ENCODE results near the gene KHSRP. TPM values are rescaled to one million over a fixed set of nuclear protein-coding genes. Genes with fewer than 3 reads are reported as not detected.

Gene KHSRP
- total and polyA plus RNA-seq, 2 of the 13 experiments (the other 11 are each of a cell fraction or from before 2014, with no cell fraction given), result 72.1 to 129 TPM

GRCh38 chr19:6455924-6456323, 31.3 kb upstream of the KHSRP start (continued):
- TF ChIP-seq IKZF5 (CRISPR knock-in tag; IDR thresholded peaks at IDR 0.05) (no peak), SMAD3 (CRISPR knock-in tag; IDR thresholded peaks at IDR 0.05) (no peak)
- TF ChIP-seq, protein P1, sequence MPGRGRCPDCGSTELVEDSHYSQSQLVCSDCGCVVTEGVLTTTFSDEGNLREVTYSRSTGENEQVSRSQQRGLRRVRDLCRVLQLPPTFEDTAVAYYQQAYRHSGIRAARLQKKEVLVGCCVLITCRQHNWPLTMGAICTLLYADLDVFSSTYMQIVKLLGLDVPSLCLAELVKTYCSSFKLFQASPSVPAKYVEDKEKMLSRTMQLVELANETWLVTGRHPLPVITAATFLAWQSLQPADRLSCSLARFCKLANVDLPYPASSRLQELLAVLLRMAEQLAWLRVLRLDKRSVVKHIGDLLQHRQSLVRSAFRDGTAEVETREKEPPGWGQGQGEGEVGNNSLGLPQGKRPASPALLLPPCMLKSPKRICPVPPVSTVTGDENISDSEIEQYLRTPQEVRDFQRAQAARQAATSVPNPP (CRISPR knock-in tag; IDR thresholded peaks at IDR 0.05), result no peak

DNA sequence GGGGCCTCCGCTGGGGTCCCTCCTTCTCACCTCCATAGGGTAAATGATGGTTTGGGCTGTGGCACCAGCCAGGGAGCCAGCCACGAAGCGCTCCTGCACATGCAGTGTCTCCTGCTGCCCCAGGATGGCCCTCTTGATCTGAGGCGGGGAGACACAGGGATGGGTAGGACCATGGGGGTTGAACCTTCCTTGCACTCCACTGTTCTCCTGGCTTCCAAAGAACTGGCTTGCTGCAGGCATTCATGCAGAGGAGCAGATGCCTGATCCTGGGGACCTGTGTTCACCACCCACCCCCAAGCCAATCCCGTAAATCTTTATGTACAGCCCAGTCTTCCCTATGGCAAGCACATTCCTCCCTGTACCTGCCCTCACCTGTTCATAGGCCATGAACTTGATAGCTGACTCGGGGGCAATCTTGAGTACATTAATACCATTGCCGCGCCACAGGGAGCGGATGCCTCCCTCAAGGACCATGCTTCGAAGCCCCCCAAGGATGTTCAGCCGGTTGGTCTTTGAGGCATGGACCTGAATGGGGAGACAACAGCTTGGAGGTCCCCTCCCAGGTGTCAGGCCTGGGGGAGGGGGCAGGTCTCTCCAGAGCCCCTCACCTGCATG, 29.4 kb upstream of the KHSRP start:
- POLR2A ChIA-PET, result no interaction called here
- DNase-seq (ENCODE audit: low spot score), result no peak
- TF ChIP-seq ZNF24 (IDR thresholded peaks at IDR 0.05) (no peak), PRDM10 (CRISPR knock-in tag; IDR thresholded peaks at IDR 0.05; ENCODE audit: low read depth) (no peak), PLRG1 (conservative IDR thresholded peaks at IDR 0.05) (no peak), ZNF274 (CRISPR knock-in tag; IDR thresholded peaks at IDR 0.05) (no peak)
- TF ChIP-seq, protein P2, sequence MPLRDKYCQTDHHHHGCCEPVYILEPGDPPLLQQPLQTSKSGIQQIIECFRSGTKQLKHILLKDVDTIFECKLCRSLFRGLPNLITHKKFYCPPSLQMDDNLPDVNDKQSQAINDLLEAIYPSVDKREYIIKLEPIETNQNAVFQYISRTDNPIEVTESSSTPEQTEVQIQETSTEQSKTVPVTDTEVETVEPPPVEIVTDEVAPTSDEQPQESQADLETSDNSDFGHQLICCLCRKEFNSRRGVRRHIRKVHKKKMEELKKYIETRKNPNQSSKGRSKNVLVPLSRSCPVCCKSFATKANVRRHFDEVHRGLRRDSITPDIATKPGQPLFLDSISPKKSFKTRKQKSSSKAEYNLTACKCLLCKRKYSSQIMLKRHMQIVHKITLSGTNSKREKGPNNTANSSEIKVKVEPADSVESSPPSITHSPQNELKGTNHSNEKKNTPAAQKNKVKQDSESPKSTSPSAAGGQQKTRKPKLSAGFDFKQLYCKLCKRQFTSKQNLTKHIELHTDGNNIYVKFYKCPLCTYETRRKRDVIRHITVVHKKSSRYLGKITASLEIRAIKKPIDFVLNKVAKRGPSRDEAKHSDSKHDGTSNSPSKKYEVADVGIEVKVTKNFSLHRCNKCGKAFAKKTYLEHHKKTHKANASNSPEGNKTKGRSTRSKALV (CRISPR knock-in tag; IDR thresholded peaks at IDR 0.05), result no peak
- 100% methylated on average over 3 of the region's 11 CpGs for WGBS (ENCODE audit: low lambda C conversion rate)
- Histone ChIP-seq H3K27me3 (ENCODE audit: control insufficient read depth in 1 of 2, insufficient read depth in 2 of 2, low read length in 2 of 2) (no peaks in the 10 kb centered on the region), H3K27ac (ENCODE audit: extremely low read length, insufficient read depth, low read length) (no peak overlapping the region), H3K4me1 (ENCODE audit: insufficient read depth, low read length) (peaks cover 11% of the 10 kb centered on the region), H2AFZ (ENCODE audit: low read length) (no peak overlapping the region), H3K4me2 (ENCODE audit: low read depth, low read length) (no peak overlapping the region), H3K9ac (ENCODE audit: insufficient read depth, low read depth, low read length) (no peak overlapping the region), H4K20me1 (ENCODE audit: insufficient read depth, low read length) (no peaks in the 10 kb centered on the region), H3K4me3 (replicated peaks in 1 of 3; ENCODE audit: insufficient read depth in 1 of 3, low read depth in 2 of 3, low read length in 3 of 3) (no peak overlapping the region), H3K36me3 (replicated peaks in 1 of 2; ENCODE audit: control insufficient read depth in 1 of 2, insufficient read depth in 2 of 2, low read length in 2 of 2) (peaks cover 10 to 24% of the 10 kb centered on the region in 2 experiments), H3K9me3 (ENCODE audit: low read length) (peaks cover 5% of the 10 kb centered on the region; the same call in 1 of the 2 replicates), H3K79me2 (ENCODE audit: insufficient read depth, low read length) (no peaks in the 10 kb centered on the region)
- ATAC-seq, result no peak
- no TSS peak for BruUV-seq (replicated peaks)
- in situ Hi-C loops (cut with HindIII; ENCODE audit: extremely low pct_ligation_motif_present, low pct_unique_long_range_greater_than_20kb), result no loop called here
- intact Hi-C loops (cut with micrococcal nuclease; ENCODE audit: unreplicated experiment), result no loop called here
- CTCF ChIA-PET (ENCODE audit: low intra/inter-chr PET ratio, low total read pairs), result no interaction called here
- FAIRE-seq, result no peak
